Osteocyte (in vitro differentiated cells): ENCODE data around the gene PROC. TPM values are rescaled to one million over a fixed set of nuclear protein-coding genes. Genes with fewer than 3 reads are reported as not detected.
A peak's percentile ranks its signal among the peaks of the same experiment; 100 is the strongest.

Source experiments
- DNase-seq: peaks from one replicate; pipeline ENCODE4 v3.0.0; 2021; ENCODE audit warnings: mixed read lengths; ENCODE audit not compliant: unreplicated experiment; ENCODE audit errors: extremely low spot score
- H3K27ac Mint-ChIP-seq: one replicate; pipeline ENCODE4 v1.8.0; 2021; ENCODE audit warnings: mild to moderate bottlenecking, mixed read lengths; ENCODE audit not compliant: unreplicated experiment
- H3K27me3 Mint-ChIP-seq: one replicate; pipeline ENCODE4 v1.8.0; 2021; ENCODE audit warnings: mixed read lengths; ENCODE audit not compliant: unreplicated experiment
- H3K36me3 Mint-ChIP-seq: one replicate; pipeline ENCODE4 v1.8.0; 2021; ENCODE audit warnings: mixed read lengths; ENCODE audit not compliant: unreplicated experiment
- H3K4me1 Mint-ChIP-seq: one replicate; pipeline ENCODE4 v1.8.0; 2021; ENCODE audit warnings: mixed read lengths; ENCODE audit not compliant: unreplicated experiment
- H3K4me3 Mint-ChIP-seq: one replicate; pipeline ENCODE4 v1.8.0; 2021; ENCODE audit warnings: mild to moderate bottlenecking, moderate library complexity, mixed read lengths; ENCODE audit not compliant: unreplicated experiment
- H3K9me3 Mint-ChIP-seq: one replicate; pipeline ENCODE4 v1.8.0; 2021; ENCODE audit warnings: mixed read lengths; ENCODE audit not compliant: unreplicated experiment
- CTCF ChIP-seq: fragments of 200-600 bp; sonication (generic); IDR thresholded peaks from 2 replicates; pipeline ENCODE4 v1.5.0; 2021; ENCODE audit warnings: antibody characterized with exemption, mild to moderate bottlenecking, moderate library complexity
- total RNA-seq: library from RNA; stranded (reverse); gene quantifications from 2 replicates; pipeline ENCODE4 v1.2.1, GENCODE V29; 2021

Gene PROC
- total RNA-seq, 1 donor from 2014 or later, result 1.6 TPM

GRCh38 chr2:127434515-127434914 lies 16.3 kb downstream of the PROC start:
- Mint-ChIP-seq H3K36me3 (no peaks in the 10 kb centered on the region), H3K27me3 (no peaks in the 10 kb centered on the region), H3K9me3 (no peaks in the 10 kb centered on the region), H3K4me3 (no peak overlapping the region), H3K4me1 (peaks cover 11% of the 10 kb centered on the region), H3K27ac (no peak overlapping the region)
- no peak for TF ChIP-seq CTCF
- DNase-seq, result peak; percentile 48

GRCh38 chr2:127437056-127437455 lies 18.8 kb downstream of the PROC start:
- H3K9me3 Mint-ChIP-seq, result peaks cover 11% of the 10 kb centered on the region
- no peak overlapping the region for H3K27ac Mint-ChIP-seq
- H3K4me3 Mint-ChIP-seq, result no peak overlapping the region
- no peaks in the 10 kb centered on the region for H3K27me3 Mint-ChIP-seq
- no peak for TF ChIP-seq CTCF
- H3K4me1 Mint-ChIP-seq, result peaks cover 3% of the 10 kb centered on the region
- DNase-seq, result peak; percentile 79
- peaks cover 6% of the 10 kb centered on the region for H3K36me3 Mint-ChIP-seq

DNA sequence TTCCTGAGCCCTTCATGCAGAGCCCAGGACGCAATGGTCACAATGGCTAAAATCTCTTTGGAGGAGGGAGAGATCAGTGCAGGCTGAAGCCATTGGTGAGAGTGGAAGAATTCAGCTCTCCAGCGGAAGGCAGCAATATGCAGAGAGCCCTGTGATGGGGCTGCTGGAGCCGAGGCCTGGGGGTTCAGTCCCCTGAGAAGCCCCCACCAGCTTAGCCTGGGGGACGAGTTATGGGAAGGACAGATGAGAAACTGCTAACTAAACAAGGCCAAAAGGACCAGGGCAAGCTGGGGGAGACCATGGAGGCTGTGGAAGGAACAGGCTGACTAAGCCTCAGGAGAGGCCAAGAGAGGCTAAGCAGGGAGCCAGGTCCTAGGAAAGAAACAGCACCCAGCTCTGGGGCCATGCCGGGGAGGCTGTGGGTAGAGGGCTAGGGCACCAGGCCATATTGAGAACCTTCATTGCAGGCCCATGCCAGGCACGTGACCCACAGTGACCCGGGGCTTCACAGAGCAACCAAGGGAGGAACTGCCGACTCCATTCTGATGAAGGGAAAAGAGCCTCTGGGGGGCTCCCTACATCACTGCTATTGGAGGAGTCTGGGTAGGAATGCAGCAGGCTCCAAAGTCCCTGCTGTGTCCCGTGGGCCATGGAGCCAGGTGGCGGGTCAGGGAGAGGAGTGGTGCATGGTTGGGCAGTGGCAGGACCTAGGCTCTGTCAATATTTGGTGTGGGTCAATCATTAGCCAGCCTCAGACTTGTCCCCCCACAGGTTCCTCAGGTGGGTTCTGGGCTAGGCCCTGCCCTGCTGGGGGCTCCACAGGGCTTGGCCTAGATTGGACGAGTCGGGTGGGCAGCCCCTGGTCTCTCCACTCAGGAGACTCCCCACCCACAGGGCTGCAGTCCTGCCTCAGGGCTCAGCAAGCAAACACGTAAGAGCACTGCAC lies 19.8 kb downstream of the PROC start:
- Mint-ChIP-seq H3K4me3 (no peak overlapping the region), H3K27ac (no peak overlapping the region), H3K36me3 (peaks cover 6% of the 10 kb centered on the region)

GRCh38 chr2:127439343-127439742 lies 21.1 kb downstream of the PROC start:
- H3K9me3 Mint-ChIP-seq, result peaks cover 11% of the 10 kb centered on the region
- no peak overlapping the region for H3K27ac Mint-ChIP-seq
- H3K4me3 Mint-ChIP-seq, result no peak overlapping the region
- DNase-seq, result peak; percentile 65
- peaks cover 6% of the 10 kb centered on the region for H3K36me3 Mint-ChIP-seq
- H3K27me3 Mint-ChIP-seq, result no peaks in the 10 kb centered on the region
- no peak for TF ChIP-seq CTCF
- H3K4me1 Mint-ChIP-seq, result no peaks in the 10 kb centered on the region

More for the DNA sequence above, 19.8 kb downstream of the PROC start:
- Mint-ChIP-seq H3K9me3 (peaks cover 11% of the 10 kb centered on the region), H3K4me1 (no peaks in the 10 kb centered on the region), H3K27me3 (no peaks in the 10 kb centered on the region)
- DNase-seq, result peak; percentile 76
- TF ChIP-seq CTCF, result no peak

GRCh38 chr2:127448526-127448925 lies 30.3 kb downstream of the PROC start:
- TF ChIP-seq CTCF, result no peak
- Mint-ChIP-seq H3K27ac (no peak overlapping the region), H3K4me3 (no peak overlapping the region), H3K9me3 (peaks cover 6% of the 10 kb centered on the region), H3K4me1 (peaks cover 12% of the 10 kb centered on the region), H3K36me3 (peaks cover 10% of the 10 kb centered on the region), H3K27me3 (no peaks in the 10 kb centered on the region)
- no peak for DNase-seq
